Measurements from ENCODE around the gene CENPV. TPM values are rescaled to one million over a fixed set of nuclear protein-coding genes. Genes with fewer than 3 reads are reported as not detected.
"Not testable (repeated sequence)": the region's sequence is repeated elsewhere in the genome, so short reads cannot be mapped to it uniquely, and the experiment has no call there.

CENPV gene
- total and polyA plus RNA-seq, 5 donors: 14.5 to 19.2 (median 18.5) TPM

DNA sequence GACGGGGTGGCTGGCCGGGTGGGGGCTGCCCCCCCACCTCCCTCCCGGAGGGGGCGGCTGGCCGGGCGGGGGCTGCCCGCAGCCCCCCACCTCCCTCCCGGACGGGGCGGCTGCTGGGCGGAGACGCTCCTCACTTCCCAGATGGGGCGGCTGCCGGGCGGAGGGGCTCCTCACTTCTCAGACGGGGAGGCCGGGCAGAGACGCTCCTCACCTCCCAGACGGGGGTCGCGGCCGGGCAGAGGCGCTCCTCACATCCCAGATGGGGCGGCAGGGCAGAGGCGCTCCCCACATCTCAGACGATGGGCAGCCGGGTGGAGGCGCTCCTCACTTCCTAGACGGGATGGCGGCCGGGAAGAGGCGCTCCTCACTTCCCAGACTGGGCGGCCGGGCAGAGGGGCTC, 41.2 kb downstream of the CENPV start:
- ATAC-seq; H3K27ac ChIP-seq (ENCODE audit: low read length); H3K4me1 ChIP-seq (ENCODE audit: control insufficient read depth, insufficient read depth, low read length); H3K4me3 ChIP-seq (ENCODE audit: low read length); intact Hi-C loops (cut with DNase I); H3K9me3 ChIP-seq (ENCODE audit: control insufficient read depth, low read length); H3K27me3 ChIP-seq (ENCODE audit: control insufficient read depth, insufficient read depth): not testable (repeated sequence)
- whole genome bisulfite sequencing: 95% methylated on average over 34 of the region's 34 CpGs
- peak in 1 of 3 donors; percentile 42 for DNase-seq

DNA sequence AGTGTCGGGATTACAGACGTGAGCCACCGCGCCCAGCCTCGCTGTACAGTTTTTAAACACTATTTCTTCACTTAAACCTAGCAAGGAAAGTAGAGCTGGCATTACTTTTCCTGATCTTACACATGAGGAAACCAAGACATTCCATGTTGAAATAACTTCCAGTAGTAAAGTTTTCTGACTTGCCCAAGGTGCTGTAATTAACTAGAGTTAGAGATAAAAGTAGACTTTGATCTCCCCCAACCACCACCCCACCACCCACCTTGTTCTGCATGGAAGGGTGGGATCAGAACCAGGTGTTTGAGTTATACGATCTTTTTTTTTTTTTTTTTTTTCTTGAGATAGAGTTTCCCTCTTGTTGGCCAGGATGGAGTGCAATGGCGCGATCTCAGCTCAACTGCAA, 47.1 kb downstream of the CENPV start:
- DNase-seq: no peak
- H3K9me3 ChIP-seq (ENCODE audit: control insufficient read depth, low read length): no peaks in the 10 kb centered on the region
- no peak overlapping the region for H3K4me3 ChIP-seq (ENCODE audit: low read length)
- no peak for ATAC-seq
- H3K27me3 ChIP-seq (ENCODE audit: control insufficient read depth, insufficient read depth): no peaks in the 10 kb centered on the region
- no peaks in the 10 kb centered on the region for H3K4me1 ChIP-seq (ENCODE audit: control insufficient read depth, insufficient read depth, low read length)
- 88% methylated on average over 8 of the region's 8 CpGs for WGBS
- no peak overlapping the region for H3K27ac ChIP-seq (ENCODE audit: low read length)
- intact Hi-C loops (cut with DNase I): no loop called here

DNA sequence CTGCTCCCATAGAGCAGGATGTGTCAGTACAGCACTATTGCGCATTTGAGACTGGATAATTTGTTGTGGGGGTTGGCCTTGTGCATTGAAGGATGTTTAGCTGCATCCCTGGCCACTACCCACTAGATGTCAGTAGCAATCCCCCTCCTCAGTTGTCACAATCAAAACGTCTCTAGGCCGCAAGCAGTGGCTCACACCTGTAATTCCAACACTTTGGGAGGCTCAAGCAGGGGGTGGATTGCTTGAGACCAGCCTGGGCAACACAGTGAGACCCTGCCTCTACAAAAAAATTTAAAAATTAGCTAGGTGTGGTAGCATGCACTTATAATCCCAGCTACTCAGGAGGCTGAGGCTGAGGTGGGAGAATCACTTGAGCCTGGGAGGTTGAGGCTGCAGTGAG, 48.4 kb downstream of the CENPV start:
- WGBS: 67% methylated on average over 3 of the region's 3 CpGs
- Histone ChIP-seq H3K9me3 (ENCODE audit: control insufficient read depth, low read length) (no peaks in the 10 kb centered on the region), H3K4me1 (ENCODE audit: control insufficient read depth, insufficient read depth, low read length) (no peaks in the 10 kb centered on the region), H3K27ac (ENCODE audit: low read length) (no peak overlapping the region), H3K4me3 (ENCODE audit: low read length) (no peak overlapping the region), H3K27me3 (ENCODE audit: control insufficient read depth, insufficient read depth) (no peaks in the 10 kb centered on the region)
- no peak for DNase-seq
- intact Hi-C loops (cut with DNase I): no loop called here
- no peak for ATAC-seq

DNA sequence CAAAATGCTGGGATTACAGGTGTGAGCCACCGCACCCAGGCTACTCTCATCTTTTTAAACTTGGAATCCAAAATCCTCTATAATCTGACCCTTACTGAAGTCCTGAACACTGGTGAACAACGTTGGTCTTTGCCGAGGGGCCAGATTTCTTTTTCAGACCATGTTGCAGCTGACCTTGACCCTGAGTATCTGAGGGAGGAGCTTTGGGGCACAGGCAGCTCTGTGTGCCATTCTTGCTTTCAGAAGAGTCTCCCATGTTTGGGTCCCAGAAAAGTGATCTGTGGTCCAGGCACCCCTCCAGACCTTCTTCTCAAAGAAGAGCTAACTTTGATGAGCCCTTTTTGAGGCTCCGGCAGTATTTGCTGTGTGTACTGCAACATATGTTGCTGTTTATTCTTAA, 50.4 kb downstream of the CENPV start:
- DNase-seq (no peak), ATAC-seq (no peak)
- intact Hi-C loops (cut with DNase I): no loop called here
- Histone ChIP-seq H3K4me3 (ENCODE audit: low read length) (no peak overlapping the region), H3K9me3 (ENCODE audit: control insufficient read depth, low read length) (no peaks in the 10 kb centered on the region), H3K4me1 (ENCODE audit: control insufficient read depth, insufficient read depth, low read length) (no peaks in the 10 kb centered on the region), H3K27me3 (ENCODE audit: control insufficient read depth, insufficient read depth) (no peaks in the 10 kb centered on the region), H3K27ac (ENCODE audit: low read length) (no peak overlapping the region)
- 89% methylated on average over 4 of the region's 4 CpGs for WGBS

DNA sequence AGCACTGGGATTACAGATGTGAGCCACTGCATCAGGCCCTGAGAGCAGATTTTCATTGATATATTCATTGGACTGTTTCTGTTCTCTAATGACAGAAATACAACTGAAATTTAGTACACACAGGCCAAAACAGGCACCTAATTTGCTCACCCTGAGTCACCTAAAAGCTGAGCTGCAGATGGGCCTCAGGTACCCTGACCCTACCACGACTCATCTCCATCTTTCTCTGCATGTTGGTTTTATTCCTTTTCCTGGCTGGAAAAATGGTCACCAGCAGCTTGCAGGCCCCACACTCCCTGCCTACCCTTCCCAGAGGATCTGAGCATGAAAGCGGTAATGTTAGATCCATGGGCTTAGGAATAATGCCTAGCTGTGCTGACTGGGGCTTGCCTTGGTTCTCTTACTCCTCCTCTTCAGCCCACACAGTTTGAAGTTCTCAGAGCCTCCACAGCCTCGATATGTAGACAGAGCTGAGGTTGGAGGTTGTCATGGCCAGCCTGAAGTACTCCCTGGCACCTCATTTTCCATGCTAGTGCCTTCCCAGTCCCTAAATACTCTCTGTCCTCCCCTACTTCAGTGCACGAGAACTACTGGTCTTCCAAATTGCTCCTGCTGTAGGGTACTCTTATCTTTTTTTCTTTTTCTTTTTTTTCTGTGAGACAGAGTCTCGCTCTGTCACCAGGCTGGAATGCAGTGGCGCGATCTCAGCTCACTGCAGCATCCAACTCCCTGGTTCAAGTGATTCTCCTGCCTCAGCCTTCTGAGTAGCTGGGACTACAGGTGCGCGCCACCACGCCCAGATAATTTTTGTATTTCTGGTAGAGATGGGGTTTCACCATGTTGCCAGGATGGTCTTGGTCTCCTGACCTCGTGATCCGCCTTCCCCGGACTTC, 51.1 kb downstream of the CENPV start:
- H3K27ac ChIP-seq (ENCODE audit: low read length): no peak overlapping the region
- H3K4me1 ChIP-seq (ENCODE audit: control insufficient read depth, insufficient read depth, low read length): no peaks in the 10 kb centered on the region
- no peak for DNase-seq
- H3K4me3 ChIP-seq (ENCODE audit: low read length): no peak overlapping the region
- WGBS: 93% methylated on average over 13 of the region's 13 CpGs
- no peaks in the 10 kb centered on the region for H3K9me3 ChIP-seq (ENCODE audit: control insufficient read depth, low read length)
- intact Hi-C loops (cut with DNase I): no loop called here
- no peaks in the 10 kb centered on the region for H3K27me3 ChIP-seq (ENCODE audit: control insufficient read depth, insufficient read depth)
- ATAC-seq: no peak

DNA sequence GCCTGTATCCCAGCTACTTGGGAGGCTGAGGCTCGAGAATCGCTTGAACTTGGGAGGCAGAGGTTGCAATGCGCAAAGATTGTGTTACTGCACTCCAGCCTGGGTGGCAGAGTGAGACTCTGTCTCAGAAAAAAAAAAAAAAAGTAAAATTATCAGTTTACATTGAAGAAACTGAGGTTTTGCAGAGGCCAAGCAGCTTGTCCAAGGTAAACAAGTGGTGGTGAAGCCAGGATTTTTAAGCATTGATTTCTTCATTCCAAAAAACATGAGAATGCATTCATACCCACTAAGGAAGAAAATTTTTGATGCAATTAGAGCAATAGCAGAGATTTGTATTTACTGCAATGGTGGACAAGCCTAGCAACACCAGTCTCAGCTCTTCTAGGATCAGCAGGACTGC, 52.7 kb downstream of the CENPV start:
- intact Hi-C loops (cut with DNase I): no loop called here
- Histone ChIP-seq H3K4me3 (ENCODE audit: low read length) (no peak overlapping the region), H3K27me3 (ENCODE audit: control insufficient read depth, insufficient read depth) (no peaks in the 10 kb centered on the region), H3K27ac (ENCODE audit: low read length) (no peak overlapping the region), H3K4me1 (ENCODE audit: control insufficient read depth, insufficient read depth, low read length) (no peaks in the 10 kb centered on the region), H3K9me3 (ENCODE audit: control insufficient read depth, low read length) (no peaks in the 10 kb centered on the region)
- DNase-seq: no peak
- 91% methylated on average over 3 of the region's 3 CpGs for WGBS
- no peak for ATAC-seq

DNA sequence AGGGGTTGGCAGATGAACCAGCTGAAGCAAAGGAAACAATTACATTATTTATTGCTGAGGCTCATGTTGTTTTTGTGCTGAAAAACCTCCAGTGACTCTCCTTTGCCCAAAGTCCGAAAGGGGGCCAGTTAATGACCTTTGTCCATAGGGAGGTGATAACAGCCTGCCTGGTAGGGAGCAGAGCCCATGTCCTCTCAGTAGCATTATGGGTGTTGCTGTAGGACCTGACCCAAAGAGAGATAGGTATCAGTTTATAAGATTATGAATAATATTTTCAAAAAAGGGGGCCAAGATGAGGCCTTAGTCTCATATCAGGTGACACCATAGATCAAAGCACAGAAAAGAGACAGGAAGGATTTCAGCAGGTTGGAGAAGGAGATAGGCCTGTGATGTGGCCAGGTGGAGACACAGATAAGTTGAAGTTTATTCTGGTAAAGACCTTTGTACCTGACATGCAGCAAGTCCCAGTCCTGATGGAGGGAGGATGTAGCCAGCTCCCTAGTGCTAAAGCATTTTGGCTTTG, 55.1 kb downstream of the CENPV start:
- DNase-seq (no peak), ATAC-seq (no peak)
- Histone ChIP-seq H3K4me1 (ENCODE audit: control insufficient read depth, insufficient read depth, low read length) (no peaks in the 10 kb centered on the region), H3K9me3 (ENCODE audit: control insufficient read depth, low read length) (no peaks in the 10 kb centered on the region), H3K27me3 (ENCODE audit: control insufficient read depth, insufficient read depth) (no peaks in the 10 kb centered on the region), H3K27ac (ENCODE audit: low read length) (no peak overlapping the region), H3K4me3 (ENCODE audit: low read length) (no peak overlapping the region)
- WGBS: 81% methylated on average over 1 of the region's 1 CpG
- intact Hi-C loops (cut with DNase I): no loop called here

DNA sequence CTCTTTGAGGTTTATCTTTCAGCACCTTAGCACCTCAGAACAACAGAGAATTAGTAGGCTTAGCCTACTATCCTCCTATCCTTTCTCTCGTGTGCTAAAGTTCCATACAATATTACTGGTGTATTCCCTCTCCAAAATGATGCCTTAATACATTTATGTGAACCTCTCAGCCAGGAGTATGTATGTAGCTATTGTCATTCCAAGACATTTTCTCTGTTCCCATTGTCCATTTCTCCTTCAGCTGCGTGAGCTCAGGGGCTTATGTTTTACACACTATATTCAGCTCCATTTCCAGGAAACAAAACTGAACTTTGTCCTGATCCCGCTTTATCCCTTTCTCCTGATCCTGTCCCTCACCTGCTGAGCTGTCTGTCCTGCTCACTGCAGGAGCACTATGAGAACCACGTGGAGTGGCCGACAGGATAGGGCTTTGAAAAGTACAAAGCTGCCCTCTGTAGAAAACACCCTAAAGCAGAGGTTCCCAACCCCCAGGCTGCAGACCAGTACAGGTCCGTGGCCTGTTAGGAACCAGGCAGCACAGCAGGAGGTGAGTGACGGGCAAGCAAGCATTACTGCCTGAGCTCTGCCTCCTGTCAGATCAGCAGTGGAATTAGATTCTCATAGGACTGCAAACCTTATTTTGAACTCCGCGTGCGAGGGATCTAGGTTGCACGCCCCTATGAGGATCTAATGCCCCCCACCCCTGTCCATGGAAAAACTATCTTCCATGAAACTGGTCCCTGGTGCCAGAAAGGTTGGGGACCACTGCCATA, 55.7 kb downstream of the CENPV start:
- 78% methylated on average over 11 of the region's 11 CpGs for WGBS
- Histone ChIP-seq H3K4me1 (ENCODE audit: control insufficient read depth, insufficient read depth, low read length) (no peaks in the 10 kb centered on the region), H3K4me3 (ENCODE audit: low read length) (no peak overlapping the region), H3K9me3 (ENCODE audit: control insufficient read depth, low read length) (no peaks in the 10 kb centered on the region), H3K27ac (ENCODE audit: low read length) (no peak overlapping the region), H3K27me3 (ENCODE audit: control insufficient read depth, insufficient read depth) (no peaks in the 10 kb centered on the region)
- no peak for ATAC-seq
- intact Hi-C loops (cut with DNase I): no loop called here
- no peak for DNase-seq

DNA sequence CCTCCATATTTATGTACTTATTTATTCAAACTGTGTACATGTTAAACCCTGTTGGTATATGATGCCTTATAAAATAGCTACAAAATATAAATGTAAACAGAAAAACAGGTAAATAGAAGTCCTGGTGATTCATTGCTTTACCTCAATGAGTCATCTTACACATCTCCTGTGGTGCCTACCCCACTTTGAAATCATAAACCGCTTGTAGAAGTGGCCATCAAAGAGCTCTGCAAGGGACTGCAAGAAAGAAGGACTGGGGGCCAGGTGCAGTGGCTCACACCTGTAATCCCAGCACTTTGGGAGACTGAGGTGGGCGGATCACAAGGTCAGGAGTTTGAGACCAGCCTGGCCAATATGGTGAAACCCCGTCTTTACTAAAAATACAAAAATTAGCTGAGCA, 57.2 kb downstream of the CENPV start:
- DNase-seq; ATAC-seq; H3K27ac ChIP-seq (ENCODE audit: low read length); H3K9me3 ChIP-seq (ENCODE audit: control insufficient read depth, low read length); H3K27me3 ChIP-seq (ENCODE audit: control insufficient read depth, insufficient read depth); H3K4me1 ChIP-seq (ENCODE audit: control insufficient read depth, insufficient read depth, low read length); intact Hi-C loops (cut with DNase I); H3K4me3 ChIP-seq (ENCODE audit: low read length): not testable (repeated sequence)
- 97% methylated on average over 3 of the region's 3 CpGs for WGBS

DNA sequence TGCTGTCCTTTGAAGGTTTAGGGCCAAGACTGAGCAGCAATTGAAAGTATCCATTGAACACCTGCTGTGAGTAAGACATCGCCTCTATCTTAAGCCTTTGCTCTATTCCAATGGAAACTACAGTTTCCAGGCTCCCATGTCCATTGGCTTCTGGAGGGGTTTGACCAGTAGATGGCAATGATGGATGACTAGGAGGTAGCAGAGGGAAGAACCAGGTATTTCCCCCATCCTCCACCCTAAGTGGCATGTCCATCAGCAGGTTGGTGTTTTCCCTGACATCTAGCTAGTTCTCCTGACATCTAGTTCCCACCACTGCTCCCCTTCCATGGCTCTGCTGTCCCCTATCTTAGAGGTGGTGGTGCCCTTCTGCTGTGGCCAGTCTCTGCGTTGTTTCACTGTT, 58.7 kb downstream of the CENPV start:
- 96% methylated on average over 2 of the region's 2 CpGs for WGBS
- ATAC-seq: no peak

DNA sequence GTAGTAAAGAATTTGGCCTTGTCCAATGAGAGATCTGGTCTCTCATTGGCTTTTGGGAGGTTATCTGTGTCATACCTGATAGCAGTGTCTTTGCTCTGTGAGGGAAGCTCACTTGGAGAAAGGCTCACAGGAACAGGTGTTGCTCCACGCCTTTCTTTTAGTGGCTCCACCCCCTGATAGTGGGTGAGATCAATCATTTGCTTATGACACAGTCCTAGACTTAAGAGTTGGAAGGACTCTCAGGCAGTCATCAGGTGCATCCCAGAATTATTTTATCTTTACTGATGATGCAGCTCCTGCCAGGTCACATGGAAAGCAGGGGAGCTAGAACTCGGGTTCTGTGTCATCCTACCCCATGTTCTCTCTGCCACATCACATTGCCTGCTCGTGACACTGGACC, 59.3 kb downstream of the CENPV start:
- no peak overlapping the region for H3K27ac ChIP-seq (ENCODE audit: low read length)
- no peak for DNase-seq
- intact Hi-C loops (cut with DNase I): no loop called here
- WGBS: 96% methylated on average over 3 of the region's 3 CpGs
- no peak overlapping the region for H3K4me3 ChIP-seq (ENCODE audit: low read length)
- ATAC-seq: no peak
- no peaks in the 10 kb centered on the region for H3K4me1 ChIP-seq (ENCODE audit: control insufficient read depth, insufficient read depth, low read length)
- no peaks in the 10 kb centered on the region for H3K9me3 ChIP-seq (ENCODE audit: control insufficient read depth, low read length)
- H3K27me3 ChIP-seq (ENCODE audit: control insufficient read depth, insufficient read depth): no peaks in the 10 kb centered on the region

More for the DNA sequence above, 58.7 kb downstream of the CENPV start:
- H3K27me3 ChIP-seq (ENCODE audit: control insufficient read depth, insufficient read depth): no peaks in the 10 kb centered on the region
- intact Hi-C loops (cut with DNase I): no loop called here
- DNase-seq: no peak
- H3K4me1 ChIP-seq (ENCODE audit: control insufficient read depth, insufficient read depth, low read length): no peaks in the 10 kb centered on the region
- no peak overlapping the region for H3K4me3 ChIP-seq (ENCODE audit: low read length)
- no peak overlapping the region for H3K27ac ChIP-seq (ENCODE audit: low read length)
- H3K9me3 ChIP-seq (ENCODE audit: control insufficient read depth, low read length): no peaks in the 10 kb centered on the region
